NK-92 (cell line): ENCODE measurements around the gene ANKRD39.

ENCODE experiments used
- DNase-seq: peaks from one replicate; lab custom pipeline; 2025; ENCODE audit not compliant: unreplicated experiment; lab: John Stamatoyannopoulos, UW

Gene ANKRD39

DNA sequence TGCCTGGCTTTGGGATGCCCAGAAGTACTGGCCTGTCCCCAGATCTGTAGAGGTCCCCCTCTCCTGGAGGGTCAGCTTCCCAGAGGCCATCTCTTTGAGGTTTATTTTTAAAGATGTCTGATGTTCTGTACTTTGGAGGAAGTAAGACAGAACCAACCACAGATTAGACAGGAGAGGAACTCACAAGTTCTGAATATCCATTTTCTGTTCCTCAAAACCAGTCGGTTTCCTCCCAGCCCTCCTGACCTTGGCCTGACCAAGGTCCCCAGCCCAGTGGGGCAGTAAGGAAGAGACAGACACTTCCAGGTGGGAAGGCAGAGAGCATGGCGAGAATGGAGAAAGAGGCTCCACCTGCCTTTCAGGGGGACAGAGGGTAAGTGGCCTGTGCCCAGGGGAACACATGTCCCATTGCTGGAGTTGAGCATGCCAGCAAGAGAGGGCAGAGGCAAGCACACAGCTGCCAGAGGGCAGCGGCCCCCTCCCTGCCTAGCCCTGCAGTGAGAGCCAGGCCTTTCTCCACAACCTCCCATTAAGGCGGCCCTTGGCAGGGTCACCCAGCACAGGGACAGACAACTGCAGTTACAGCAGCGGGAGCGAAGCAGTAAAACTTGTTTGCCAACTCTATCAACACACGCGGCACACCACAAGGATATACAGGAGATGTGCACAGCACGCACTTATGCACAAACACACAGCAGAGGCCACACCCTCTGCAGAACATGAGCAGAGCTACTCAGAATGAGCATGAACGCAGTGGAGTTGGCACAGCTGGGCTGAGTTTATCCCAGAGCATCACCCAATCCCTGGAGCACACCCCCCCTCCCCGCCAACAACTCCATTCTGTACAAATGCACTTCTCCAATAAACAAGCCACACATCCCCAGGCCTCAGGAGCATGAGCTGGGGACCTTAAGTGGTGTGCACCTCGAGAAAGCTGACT, 30.5 kb upstream of the ANKRD39 start:
- no peak for DNase-seq

DNA sequence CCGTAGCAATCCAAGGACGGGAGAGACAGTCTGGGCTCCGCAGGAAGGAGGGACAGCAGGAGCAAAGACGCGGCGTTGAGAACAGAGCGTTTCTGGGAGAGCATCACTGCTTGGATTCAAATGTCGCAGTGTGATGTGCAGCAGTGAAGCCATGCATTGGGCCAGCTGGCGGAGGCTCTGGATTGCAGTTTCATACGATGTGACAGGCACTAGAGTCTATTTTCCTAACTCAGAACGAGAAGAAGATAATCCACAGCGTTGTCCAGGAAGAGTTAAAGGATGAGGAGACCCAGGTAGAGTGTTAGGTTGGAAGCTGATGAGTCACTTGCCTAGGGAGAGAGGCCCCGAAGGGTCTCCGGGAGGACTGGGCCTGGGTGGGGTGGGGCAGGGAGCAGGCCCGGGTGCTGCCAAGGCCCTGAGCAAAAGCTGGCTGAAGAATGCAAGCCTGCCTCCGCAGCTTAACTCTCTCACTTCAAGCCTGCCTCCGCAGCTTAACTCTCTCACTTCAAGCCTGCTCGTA, 29.7 kb upstream of the ANKRD39 start:
- DNase-seq, result no peak

DNA sequence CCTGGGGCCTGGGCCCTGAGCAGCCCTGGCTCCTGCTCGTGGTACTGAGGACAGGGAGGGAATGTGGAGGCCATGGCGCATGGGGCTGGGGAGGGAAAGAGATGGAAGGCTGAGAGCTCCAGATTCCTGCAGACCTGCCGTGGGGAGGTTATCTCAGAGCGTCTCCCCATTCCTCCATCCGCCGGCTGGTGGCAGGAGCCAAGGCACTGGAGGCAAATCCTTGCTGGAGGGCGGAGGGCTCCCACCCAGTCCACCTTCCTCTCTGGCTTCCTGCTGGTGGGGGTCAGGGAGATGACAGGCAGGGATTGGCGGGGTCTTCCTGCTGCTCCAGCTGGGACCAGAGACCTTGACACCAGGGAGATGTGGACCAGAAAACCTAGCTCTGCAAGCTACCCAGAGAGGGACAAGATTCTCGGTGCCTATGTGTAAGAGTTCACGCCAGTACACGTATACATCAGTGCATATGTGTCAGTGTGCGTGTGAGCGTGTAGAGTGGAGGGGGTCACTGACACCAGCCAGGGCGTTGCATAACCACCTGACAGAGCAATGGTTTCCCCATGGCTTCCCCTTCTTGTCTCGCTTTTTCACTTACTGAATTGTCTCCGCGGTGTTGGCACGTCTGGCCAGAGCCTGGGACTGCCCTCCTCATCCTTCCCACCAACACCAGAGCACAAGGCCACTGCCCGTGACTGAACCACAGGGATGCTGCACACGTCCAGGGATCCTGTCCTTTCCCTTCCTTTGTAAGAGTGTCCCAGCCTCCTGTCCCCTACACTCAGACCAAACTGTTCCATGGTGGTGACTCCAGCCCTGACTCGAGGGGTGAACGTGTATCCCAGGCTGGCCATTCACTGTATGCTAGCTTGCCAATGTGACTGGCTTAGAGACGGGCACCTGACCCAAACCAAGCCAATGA, 27.9 kb upstream of the ANKRD39 start:
- no peak for DNase-seq

DNA sequence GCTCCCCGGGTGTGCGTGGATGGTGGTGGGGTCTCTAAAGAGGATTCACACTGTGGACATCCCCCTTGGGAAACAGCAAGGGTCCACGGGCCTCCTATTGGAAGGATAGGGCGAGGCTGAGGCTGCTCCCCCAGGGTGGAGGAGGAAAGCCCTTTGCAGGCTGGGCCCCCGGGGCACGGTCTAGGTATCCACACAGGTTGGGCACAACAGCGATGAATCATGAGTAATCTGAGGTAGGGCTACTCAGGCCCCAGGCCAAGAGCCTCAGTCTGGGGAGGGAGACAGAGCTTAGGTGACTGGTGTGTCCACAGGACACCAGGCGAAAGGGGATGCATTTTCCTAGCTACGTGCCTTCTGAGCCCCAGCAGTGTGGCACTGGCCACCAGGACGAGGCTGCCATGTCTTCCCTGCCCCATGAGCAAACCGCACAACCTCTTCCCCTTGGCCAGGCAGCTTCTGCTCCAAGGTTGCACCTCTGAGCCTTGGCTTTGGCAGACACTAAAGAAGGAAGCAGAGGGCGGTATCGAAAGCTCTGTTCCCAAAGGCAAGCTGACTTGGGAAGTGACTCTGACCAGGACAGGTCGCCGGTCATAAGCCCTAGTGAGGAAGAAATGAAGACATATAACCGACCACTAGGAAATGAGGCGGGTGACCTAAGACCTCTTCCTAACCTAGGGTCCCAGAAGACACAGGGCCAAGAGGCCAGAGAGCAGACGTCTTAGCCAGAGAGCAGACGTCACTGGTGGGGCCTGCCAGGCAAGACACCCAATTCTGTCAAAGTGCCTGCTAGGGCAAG, 26.7 kb upstream of the ANKRD39 start:
- no peak for DNase-seq

DNA sequence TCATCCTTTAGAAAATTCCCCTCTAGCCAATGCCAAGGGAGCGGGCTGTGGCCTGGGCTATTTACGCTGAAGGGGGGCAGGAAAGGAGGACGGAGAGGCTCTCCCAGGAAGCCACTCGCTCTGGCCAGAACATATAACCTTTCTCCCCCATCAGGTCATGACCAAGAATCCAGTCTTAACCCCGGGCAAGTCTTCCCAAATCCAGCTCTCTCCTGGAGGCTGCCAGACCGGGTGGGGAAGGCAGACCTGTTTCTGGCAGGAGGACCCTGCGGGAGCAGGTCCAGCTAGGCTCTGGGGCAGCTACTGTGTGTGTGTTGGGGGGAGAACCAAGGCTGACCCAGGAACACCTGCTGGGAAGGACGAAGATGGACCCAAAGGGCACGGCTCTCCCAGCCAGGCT, 25.5 kb upstream of the ANKRD39 start:
- DNase-seq, result no peak

DNA sequence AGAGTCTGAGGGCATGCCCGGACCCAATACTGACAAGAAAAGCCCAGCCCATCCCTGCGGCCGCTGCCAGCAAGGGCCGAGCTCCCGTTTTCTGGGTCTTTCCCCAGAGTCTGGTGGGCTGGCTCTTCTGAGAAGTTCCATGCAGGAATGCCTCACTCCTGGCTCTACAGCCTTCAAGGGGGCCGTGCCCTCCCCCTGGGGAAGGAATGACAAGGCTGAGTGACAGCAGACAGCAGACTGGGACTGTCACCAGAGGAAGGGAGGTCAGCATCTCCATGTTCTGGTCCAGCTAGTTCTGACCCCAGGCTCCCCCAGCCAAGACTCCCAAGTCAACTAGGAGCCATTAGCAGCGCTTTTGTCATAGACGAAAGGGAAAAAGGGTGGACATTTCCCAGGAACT, 25.1 kb upstream of the ANKRD39 start:
- no peak for DNase-seq

DNA sequence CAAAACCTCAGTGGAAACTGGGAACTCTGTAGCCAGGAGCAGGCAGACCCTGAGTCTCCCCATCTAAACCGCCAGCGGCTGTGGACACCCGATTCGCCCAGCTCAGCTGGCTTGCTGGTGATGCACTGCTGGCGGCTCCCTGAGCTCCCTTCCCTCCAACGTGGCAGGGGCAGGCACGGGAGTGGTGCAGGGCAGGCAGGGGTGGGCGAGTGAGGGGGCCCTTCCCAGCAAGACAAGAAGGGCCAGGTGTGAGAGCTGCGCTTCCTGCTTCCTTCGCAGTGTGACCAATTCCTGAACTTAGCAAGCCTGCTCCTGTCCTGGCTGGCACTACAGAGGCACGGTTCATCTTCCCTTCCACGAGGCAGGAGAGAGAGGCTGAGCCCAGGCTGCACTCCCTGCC, 24.4 kb upstream of the ANKRD39 start:
- no peak for DNase-seq

DNA sequence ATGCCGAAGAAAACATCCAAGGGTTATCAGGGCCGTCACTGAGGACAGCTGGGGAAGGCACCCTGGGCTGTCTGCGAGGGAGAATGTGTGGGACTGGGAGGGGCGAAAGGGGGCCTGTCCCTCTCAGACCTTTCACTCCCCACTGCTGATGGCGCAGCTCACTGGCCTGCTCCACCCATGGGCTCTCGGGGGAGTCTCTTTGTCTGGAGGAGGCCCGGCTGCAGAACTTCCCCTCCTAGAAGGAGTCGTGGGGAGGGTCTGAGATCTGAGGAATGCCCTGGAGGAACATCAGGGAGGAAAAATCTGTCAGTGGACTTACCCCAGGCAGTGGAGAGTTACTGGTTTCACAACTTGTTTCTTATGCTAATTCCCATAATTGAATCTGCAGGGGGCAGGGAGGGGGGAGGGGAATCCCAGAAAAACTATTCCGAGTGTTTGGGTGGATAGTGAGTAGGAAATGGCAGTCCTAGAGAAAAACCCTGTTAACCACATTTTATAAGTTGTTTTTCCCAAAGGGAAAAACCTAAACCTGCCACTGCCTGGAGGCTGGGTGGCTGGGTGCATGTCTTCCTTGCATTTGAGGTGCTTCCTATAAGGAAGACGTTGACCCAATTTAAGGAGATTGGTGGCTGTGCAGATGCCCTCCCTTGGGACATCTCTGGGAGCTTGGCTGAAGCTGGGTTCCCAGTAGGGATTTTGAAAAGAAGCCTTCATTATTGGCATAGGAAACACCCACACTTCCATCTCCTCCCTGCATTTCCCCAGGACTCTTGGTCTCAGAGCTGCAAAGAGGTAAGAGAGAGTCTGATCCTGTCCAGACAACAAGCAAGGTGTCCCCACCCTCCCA, 23.8 kb upstream of the ANKRD39 start:
- no peak for DNase-seq

DNA sequence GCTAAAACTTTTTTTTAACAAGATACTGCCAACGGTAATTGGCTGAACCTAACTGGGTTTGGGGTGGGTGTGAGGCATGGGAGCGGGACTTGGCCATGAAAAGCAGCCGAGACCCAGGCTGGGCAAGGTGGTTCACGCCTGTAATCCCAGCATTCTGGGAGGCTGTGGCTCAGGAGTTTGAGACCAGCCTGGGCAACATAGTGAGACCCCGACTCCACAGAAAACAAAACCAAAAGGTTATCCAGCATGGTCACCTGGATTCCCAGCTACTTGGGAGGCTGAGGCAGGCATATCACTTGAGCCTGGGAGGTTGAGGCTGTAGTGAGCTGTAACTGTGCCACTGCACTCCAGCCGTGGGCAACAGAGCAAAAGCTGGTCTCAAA, 23.1 kb upstream of the ANKRD39 start:
- no peak for DNase-seq

DNA sequence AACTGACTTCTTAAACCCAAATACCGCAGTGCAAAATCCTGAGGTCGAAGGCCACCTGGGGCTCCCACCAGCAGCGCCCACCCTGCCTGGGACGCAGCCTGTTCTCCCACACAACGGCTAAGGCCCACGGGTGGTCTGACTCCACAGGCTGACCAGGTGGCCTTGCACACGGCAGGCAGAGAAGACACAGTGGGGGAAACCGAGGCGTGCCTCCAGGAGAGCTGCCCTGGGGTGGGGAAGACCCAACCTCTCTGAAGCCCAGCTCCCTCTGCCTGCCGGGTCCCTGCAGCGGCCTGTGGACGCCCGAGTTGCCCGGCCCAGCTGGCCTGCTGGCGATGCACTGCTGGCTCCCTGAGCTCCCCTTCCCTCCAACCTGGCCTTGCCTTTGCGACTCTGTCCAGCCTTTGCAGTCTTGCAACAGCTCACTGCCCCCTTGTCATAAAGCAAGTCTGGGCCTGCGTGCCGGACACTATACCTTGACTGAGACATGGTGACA, 21.8 kb upstream of the ANKRD39 start:
- DNase-seq, result no peak

DNA sequence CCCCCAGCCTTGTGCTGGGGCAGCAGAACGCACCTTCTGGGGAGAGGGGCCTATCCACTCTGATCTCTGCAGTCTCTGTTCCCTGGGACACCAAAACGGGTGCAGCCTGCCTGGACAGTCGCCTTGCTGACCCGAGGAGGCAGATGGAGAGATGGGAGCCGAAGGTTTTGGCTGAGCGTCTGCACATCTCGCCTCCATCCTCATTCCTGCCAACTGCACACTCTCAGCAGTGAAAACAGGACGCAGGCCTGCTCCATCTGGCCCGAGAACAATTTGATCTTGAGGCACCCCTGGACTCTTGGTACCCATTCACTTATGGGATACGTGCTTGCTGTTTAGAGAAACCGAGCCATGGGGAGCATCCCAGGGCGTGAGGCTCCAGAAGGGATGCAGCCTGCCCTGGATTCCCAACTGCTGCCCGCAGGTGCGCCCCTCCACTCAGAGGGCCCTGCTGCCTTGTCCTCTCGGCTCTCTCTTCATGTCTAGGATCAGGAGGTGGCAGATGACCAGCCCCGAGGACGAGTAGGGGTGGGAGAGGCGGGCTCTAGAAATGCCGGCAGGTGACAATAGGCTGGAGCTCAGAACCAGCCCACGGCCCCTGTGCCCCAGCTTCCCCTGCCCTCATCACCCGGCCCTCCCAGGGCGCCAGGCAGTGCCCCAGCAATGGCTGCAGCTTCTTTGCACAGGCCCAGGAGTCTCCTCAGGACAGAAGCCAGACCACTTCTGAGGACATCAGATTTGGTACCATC, 21.2 kb upstream of the ANKRD39 start:
- DNase-seq, result no peak

DNA sequence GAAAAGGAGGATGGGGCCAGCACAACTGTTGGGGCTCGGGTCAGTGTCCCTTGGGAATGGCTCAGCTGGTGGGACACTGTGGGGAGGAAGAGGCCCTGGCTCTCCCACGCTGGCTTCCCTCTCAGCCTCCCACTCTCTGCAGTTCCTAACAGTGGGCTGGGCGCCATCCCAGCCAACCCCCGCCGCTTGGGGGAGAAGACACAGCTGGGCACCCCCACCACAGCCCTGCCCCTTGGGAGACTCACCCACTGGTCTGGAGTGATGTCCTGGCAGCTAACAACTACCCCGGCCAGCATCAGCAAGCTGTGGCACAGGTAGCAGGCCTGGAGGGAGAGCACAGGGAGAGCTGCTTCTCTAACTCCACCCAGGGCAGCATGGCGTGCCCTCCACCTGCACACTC, 20.4 kb upstream of the ANKRD39 start:
- DNase-seq, result no peak

DNA sequence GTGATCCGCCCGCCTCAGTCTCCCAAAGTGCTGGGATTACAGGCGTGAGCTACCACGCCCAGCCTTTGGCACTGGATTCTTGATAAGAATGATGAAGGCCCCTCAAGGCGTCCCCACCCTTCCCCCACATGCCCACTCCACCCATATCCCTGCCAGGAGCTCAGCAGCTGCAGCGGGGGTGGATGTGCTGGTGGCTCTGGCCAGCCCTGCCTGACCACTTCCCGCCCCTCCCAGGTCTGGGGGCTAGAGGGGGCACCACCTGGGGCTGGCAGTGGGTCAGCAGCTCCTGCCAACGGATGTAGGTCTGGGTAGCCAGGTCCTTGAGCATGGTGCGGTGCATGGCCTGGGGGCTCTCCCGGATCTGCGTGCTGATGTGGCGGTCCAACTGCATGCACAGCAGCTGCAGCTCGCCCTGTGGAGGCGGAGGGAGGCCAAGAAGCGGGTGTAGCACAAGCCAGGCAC, 19.8 kb upstream of the ANKRD39 start:
- no peak for DNase-seq

DNA sequence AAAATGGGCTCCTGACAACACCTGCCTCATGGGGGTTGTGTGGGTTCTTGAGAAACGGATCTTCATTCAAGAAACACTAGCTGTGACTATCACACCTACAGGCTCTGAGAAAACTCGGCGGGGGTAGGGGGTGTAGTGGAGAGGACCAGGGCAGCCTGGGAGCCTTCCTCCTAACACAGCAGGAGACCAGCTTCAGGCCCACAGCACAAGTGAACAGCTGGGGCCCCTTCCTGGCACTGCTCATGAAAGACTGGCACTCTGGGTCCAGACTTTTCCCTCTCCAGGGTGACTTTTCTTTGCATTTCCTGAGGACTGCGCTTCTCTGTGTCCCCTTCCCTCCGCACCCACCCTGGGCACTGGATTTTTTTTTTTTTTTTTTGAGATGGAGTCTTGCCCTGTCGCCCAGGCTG, 19.2 kb upstream of the ANKRD39 start:
- DNase-seq, result no peak

DNA sequence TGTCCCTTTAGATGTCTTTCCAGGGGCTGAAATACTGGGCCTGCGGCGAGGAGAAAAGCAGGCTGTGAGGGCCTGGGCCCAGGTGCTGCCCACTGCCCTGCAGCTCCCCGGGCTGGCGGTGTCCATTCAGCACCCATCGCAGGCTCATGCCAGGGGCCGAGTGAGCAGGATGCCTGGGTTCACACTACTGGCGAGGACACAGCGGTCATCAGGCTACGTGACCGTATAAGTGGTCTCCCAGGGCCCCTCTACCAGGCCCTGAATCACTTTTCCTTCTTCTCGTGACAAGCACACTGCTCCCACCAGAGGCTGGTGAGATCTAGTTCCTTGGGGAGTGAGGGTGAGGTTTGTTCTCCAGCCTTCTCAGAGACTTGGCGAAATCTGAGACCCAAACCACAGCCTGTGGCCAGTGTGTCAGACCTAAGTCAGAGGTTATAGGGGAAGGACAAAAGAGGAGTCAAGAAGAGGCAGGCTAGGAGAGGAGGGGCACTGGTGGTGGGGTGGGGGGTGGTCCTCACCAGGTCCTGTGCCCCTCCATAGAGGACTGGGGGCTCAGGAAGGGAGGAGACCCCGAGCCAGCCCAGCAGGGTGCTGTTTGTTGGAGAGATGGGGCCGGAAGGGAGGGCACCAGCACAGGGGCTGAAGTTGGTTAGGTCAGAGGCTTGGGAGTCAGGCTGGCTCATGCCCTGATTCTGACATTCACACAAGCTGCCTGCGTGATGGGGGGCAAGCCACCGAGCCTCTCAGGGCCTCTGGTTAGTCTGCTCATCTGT, 18.6 kb upstream of the ANKRD39 start:
- no peak for DNase-seq

DNA sequence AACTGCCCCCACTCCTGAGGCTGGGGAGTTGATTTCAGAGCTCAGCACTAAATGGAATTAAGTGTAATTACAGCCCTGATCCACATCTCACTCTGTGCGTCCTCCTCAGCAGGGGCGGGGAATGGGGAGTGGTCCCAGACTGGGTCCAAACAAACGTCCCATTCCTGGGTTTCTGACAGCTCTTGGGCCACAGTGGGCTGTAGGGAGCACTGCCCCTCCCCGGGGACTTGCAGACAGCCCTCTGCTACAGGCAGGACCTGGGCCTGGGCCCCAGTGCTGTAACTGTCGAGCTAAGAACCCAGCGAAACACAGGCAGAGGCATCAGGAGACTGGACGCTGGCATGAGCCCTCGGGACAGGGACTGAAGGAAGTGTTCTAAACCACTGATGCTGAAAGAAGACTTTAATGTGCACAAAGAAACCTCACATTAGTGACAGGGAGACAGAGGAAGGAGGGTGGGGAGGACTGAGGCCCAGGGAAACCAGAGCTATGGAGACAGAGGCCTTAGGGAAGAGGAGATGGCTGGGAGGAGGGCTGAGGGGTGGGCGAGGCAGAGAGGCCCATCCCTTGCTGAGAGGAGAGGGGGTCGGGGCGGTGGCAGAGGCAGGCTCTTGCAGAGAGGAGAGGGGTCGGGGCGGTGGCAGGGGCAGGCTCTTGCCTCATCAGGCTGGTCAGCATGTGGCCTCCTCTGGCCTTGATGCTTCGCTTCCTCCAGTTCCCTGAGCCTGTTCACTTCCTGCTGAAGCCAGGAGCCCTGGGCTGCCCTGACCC, 17.9 kb upstream of the ANKRD39 start:
- no peak for DNase-seq

DNA sequence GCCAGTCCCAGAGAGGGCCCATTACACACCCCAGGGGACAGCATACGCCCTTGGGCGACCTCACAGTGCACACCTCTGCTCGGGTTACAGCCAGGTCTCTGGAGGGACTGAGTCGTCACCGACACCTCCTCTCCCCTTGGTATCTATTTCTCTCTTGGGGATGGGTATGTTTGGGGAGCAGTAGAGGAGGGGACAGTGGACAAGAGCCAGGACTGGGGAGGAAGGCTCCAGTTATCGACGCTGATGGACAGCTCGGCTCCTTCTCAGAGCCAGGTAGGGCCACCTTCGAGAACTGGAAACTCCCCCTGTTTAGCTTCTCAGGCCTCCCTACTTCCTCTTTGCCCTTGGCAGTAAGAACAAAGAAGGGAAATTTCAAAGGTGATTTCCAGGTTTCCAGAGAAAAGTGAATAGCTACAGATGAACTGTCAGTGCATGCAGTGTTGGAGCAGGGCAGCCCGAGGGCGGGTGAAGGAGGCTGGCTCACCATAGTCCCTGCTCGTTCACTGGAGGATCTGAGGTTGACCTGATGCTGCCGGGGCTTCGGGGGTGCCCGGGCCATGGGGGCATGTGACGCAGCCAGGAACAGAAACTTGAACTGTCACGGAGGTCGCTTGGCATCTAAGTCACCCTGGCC, 16.5 kb upstream of the ANKRD39 start:
- no peak for DNase-seq
